Activated gamma-delta T cell treated with anti-CD3 and anti-CD28 coated beads, Interleukin-2, amount 50 U/mL, for 16 hours (primary cell): ENCODE results near the gene CNDP2.

Experiments used
- DNase-seq: peaks from one replicate; pipeline ENCODE4 v3.0.0-alpha.2; 2020; ENCODE audit warnings: low read depth

The CNDP2 gene

DNA sequence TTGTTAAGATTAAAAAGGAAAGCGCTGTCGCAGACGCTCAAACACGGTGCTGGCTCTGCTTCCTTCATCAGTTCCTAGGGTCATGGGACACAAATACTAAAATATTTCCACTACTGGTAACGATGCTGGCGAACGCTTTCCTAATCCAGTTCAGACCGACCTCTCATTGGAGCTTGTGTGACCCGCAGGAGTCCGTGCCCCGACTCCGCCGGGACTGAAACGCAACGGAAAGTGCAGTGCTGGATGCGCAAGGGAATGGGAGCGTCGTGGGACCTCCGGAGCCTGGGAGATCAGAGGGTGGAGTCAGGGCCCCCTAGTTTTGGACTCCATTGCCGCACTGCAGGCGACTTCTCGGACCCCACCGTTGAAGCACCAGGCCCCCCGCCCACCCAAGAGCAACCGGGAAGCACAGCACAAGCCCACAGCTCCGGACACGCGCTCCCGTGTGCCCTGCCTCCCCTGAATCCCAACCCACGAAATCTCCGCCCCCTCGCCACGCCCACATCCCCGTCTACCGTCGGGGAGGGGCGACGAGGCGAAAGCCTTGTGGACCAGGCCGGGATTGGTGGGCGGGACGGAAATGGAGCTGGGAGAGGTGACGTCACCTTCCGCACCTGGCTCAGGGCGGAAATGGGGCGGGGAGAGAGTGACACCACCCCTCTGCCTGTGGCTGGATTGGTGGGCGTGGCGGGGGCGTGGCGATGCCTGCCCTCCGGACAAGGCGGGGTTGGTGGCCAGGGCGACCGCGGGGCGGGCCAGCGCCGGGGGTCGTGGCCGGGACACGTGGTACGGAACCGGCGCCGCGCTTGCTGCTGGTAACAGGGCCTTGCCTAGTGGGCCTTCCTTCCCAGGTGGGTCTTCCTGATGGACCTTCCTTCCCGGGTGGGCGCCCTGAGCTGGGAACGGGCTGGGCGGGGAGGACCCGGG, at the start of gene CNDP2:
Gene CNDP2 (plus strand): TSS at position 783 of the 927 bp plus-strand sequence. CDS start 3,611 bp downstream, outside the sequence.
- DNase-seq: peak; percentile 99

GRCh38 chr18:74446631-74447403, 49.3 kb upstream of the CNDP2 start:
- no peak for DNase-seq

- no peak for DNase-seq
Observed at GRCh38 chr18:74447404-74448152, 48.6 kb upstream of the CNDP2 start.

GRCh38 chr18:74450626-74451025, 45.5 kb upstream of the CNDP2 start:
- no peak for DNase-seq

DNA sequence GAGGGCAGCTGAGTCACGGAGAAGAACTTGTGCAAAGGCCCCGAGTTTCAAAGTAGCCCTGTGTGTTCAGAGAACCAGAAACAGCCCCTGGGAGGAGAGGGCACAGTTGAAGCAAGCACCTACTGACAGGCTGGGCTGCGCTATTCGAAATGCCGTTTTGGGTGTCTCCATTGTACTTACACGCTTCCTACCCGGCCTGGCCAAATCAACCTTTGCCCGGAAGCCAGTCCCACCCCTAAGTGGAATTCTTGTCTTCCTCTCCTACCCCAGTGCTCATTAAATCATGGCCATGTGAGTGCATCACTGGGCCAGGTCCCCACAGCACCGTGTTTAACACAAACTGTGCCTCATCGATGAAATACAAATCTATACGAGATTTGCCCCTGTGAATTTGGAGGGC, 45.0 kb upstream of the CNDP2 start:
- no peak for DNase-seq

GRCh38 chr18:74453016-74453566, 43.1 kb upstream of the CNDP2 start:
- DNase-seq: no peak

DNA sequence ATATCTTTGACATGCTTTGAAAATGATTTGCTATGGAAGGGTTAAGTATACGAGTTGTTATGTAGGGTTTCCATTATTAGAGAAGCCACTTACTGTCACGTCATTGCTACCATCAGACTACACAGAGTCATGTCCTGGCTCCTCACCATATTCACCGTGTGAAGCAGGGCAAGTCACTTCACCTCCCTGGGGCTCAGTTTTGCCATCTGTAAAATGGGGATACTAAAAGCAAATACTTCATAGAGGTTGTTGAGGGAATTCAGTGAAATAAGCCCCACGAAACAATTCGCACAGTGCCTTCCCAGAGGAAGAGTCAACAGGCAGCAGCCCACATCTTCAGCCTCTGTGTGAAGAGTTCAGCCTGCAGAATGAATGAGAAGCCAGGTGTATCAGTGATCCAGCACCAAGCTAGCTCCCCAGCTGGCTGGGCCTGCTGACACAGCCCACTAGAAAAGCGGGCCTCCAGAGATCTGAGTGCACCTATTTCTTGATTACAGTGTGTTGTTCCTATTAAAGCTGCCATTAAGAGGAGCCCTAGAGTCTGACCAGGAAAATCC, 42.4 kb upstream of the CNDP2 start:
- no peak for DNase-seq

GRCh38 chr18:74454279-74454751, 41.8 kb upstream of the CNDP2 start:
- no peak for DNase-seq

- DNase-seq: no peak
Observed at GRCh38 chr18:74455386-74455785, 40.8 kb upstream of the CNDP2 start.

GRCh38 chr18:74456017-74456348, 40.2 kb upstream of the CNDP2 start:
- no peak for DNase-seq

DNA sequence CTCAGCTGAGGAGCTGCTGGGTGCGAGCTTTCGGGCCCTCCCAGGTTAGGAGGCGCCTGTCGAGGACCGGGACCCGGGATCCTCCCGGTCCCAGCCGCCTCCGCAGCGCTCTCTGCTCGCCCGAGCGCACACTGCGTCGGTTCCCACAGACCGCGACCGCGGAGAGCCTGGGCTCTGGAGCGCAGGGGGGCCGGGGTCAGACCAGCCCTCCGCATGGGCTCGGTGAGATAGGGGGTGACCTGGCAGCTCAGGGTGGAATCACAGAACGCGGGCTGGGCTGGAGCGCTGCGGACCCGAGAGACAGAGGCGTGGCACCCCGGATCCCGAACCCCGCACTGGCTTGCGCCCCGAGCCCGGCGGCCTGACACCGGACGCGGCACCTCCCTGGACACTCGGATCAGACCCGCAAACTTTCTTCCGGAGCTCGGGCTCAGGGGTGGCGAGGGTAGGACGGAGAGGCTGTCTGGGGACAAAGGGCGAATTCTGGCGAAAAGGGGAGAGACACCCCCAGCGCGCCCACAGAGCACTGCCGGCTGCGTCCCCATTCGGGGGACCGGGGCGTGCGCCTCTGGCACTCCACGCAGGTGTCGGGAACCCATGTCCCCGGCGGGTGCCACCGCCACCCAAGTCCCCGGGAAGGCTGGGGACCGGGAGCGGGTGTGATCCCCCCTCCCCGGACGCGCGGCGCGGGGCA, 39.7 kb upstream of the CNDP2 start:
- no peak for DNase-seq

DNA sequence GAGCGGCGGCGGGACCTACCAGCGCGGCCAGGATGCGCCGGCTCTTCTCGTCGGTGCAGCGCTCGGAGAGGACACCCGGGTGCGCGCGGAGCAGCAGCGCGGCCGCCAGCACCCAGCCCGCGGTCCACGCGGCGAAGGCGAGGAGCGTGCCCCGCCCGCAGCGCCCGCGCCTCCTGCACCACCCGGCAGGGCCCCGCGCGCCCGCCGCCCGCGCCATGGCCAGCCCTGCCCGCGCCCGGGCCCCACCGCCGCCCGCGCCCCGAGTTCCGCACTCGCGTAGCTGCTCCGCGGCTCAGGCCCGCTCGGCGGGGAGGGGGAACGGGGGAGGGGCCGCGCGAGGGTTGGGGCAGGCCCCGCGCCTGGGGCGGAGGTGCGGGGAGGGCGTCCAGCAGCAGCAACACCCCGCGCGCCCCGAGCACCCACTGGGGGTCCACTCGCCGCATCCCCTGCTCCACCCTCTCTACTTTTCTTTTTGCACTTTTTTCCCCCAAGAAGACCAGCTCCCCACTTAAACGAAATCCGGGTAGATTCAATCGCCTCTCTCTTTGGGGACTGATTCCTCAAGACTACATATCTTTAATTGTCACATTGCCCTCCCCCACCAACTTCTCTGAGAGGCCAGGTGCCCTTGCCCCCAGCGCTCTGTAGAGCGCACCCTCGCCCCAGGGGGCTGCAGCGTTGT, 39.0 kb upstream of the CNDP2 start, which contains the start of gene DIPK1C:
Gene DIPK1C (minus strand): TSS at position 266 of the 682 bp plus-strand sequence. CDS start 49 bp downstream, at position 217.
- no peak for DNase-seq

GRCh38 chr18:74457725-74458421, 38.3 kb upstream of the CNDP2 start:
- DNase-seq: no peak

DNA sequence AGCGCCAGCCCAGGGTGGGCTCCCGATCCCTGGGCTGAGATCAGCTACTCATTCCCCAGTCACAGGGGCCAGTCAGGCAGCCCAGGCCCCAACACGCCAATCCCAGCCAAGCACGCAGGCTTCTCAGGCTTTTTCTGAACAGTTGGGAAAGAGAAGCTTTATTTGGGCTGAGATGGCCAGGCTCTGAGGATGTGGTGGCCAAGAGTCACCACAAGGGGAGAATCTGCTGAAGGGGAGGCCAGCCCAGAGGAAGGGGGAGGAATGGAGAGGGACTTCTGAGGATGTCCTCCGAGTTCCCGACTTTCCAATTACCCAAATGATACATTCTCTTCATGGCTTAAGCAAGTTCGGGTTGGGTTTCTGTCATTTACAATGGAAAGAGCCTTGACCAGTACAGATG, 36.3 kb upstream of the CNDP2 start:
- DNase-seq: no peak

GRCh38 chr18:74460825-74461224, 35.3 kb upstream of the CNDP2 start:
- no peak for DNase-seq

DNA sequence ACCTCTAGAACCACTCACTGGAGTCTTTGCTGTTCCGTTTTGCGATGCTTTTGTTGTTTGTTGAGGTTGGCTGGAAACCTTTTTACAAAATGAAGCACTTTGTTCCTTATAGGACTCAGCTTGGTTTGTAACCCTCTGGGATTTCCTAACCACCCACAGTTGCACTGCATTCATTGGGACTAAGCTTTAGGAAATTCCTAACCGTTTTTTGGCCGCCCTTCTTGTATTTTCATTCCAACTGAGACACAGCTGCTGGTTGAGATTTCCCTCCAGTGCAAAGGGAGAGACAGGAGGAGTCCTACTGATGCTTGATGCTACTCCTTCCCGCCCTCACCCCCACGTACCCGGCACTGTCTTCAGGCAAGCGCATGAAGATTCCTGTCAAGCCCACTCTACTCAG, 32.9 kb upstream of the CNDP2 start:
- no peak for DNase-seq

GRCh38 chr18:74463983-74464382, 32.2 kb upstream of the CNDP2 start:
- DNase-seq: no peak

- no peak for DNase-seq
Observed at GRCh38 chr18:74465775-74466174, 30.4 kb upstream of the CNDP2 start.

DNA sequence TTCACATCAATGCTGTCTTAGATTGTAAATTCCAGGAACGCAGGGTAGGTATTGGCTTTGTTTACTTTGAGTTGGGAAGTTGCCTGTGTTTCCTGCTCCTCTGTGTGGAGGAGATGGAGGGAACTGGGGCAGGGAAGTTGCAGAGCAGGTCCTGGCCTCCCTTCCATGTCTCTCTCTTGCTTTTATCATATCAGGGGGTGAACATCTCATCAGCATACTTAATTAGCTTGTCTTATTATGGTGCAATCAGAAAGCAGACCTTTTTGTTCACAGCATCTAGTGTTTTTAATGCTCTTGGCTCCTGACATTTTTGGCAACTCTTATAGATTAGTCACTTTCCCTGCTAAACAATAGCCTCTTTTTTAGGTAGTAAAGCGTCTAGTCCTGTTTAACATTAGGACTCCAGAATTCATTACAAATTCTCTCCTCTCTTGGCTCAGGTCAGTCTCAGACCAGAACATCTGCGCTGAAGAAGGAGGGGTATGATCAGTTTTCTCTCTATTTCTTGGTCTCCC, 27.6 kb upstream of the CNDP2 start:
- DNase-seq: no peak

DNA sequence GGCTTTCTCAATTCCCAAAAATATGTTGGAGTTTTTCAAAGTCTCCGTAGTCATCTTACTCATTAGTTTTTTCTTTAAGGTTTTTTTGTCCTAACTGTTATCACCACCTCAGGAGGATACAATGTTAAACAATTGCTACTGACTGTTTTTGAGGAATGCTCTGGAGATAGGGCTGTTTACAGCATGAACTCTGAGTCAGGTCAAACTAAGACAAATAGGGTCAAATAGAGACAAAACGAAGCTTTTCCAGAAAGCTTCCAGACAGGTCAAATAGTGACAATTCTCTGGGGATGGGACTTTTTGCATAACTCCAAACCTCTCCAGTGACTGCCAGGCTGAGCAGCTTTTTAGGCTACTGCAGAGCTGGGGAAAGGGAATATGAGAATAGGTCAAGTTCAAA, 23.9 kb upstream of the CNDP2 start:
- no peak for DNase-seq
